Activated CD4-positive, alpha-beta memory T cell treated with anti-CD3 and anti-CD28 coated beads for 36 hours (primary cell): ENCODE measurements around the gene COL4A2. TPM values are rescaled to one million over a fixed set of nuclear protein-coding genes. Genes with fewer than 3 reads are reported as not detected.

Experiments used
- CTCF ChIA-PET: fragments of 350-600 bp; sonication (Branson Sonifier 250); formaldehyde crosslinking; loops from one replicate; lab custom pipeline; 2021; ENCODE audit warnings: antibody characterized with exemption, inconsistent platforms; lab: Charles Lee
- POLR2A ChIA-PET: fragments of 350-600 bp; sonication (Branson Sonifier 250); formaldehyde crosslinking; loops from one replicate; lab custom pipeline; 2021; ENCODE audit warnings: antibody characterized with exemption; lab: Charles Lee
- DNase-seq: peaks from one replicate; pipeline ENCODE4 v3.0.0-alpha.2; 2020
- H3K27ac Mint-ChIP-seq: one replicate; pipeline ENCODE4 v1.8.0; 2021; ENCODE audit warnings: mixed read lengths
- H3K27me3 Mint-ChIP-seq: one replicate; pipeline ENCODE4 v1.8.0; 2021; ENCODE audit warnings: mixed read lengths
- H3K36me3 Mint-ChIP-seq: one replicate; pipeline ENCODE4 v1.8.0; 2021; ENCODE audit warnings: mixed read lengths
- H3K4me1 Mint-ChIP-seq: one replicate; pipeline ENCODE4 v1.8.0; 2021; ENCODE audit warnings: low read depth, mixed read lengths
- H3K4me3 Mint-ChIP-seq: one replicate; pipeline ENCODE4 v1.8.0; 2021; ENCODE audit warnings: mild to moderate bottlenecking, mixed read lengths
- H3K9me3 Mint-ChIP-seq: one replicate; pipeline ENCODE4 v1.8.0; 2021; ENCODE audit warnings: mixed read lengths
- intact Hi-C: fragments of 100-400 bp; cut with micrococcal nuclease; formaldehyde crosslinking; loops from one replicate; pipeline ENCODE4 v1.15.1; 2023
- total RNA-seq, 2 experiments: library from RNA; stranded (reverse); gene quantifications; one replicate each; pipeline ENCODE4 v1.2.3, GENCODE V29; 2021

COL4A2 gene
- total RNA-seq, 2 experiments from 2014 or later = not detected

GRCh38 chr13:110533771-110534670, 226.9 kb downstream of the COL4A2 start:
- POLR2A ChIA-PET = no interaction called here
- no peaks in the 10 kb centered on the region for H3K27me3 Mint-ChIP-seq
- DNase-seq = no peak
- no peak overlapping the region for H3K4me3 Mint-ChIP-seq
- H3K27ac Mint-ChIP-seq = no peak overlapping the region
- intact Hi-C loops = no loop called here
- CTCF ChIA-PET = no interaction called here
- H3K9me3 Mint-ChIP-seq = no peaks in the 10 kb centered on the region
- H3K4me1 Mint-ChIP-seq = no peaks in the 10 kb centered on the region
- H3K36me3 Mint-ChIP-seq = no peaks in the 10 kb centered on the region

- intact Hi-C loops = no loop called here
- H3K27ac Mint-ChIP-seq = no peak overlapping the region
- no peaks in the 10 kb centered on the region for H3K4me1 Mint-ChIP-seq
- no peak for DNase-seq
- no peaks in the 10 kb centered on the region for H3K27me3 Mint-ChIP-seq
- no peaks in the 10 kb centered on the region for H3K9me3 Mint-ChIP-seq
- H3K36me3 Mint-ChIP-seq = no peaks in the 10 kb centered on the region
- POLR2A ChIA-PET = no interaction called here
- no peak overlapping the region for H3K4me3 Mint-ChIP-seq
- CTCF ChIA-PET = no interaction called here
These were observed 228.4 kb downstream of the COL4A2 start for GRCh38 chr13:110535526-110535925.

DNA sequence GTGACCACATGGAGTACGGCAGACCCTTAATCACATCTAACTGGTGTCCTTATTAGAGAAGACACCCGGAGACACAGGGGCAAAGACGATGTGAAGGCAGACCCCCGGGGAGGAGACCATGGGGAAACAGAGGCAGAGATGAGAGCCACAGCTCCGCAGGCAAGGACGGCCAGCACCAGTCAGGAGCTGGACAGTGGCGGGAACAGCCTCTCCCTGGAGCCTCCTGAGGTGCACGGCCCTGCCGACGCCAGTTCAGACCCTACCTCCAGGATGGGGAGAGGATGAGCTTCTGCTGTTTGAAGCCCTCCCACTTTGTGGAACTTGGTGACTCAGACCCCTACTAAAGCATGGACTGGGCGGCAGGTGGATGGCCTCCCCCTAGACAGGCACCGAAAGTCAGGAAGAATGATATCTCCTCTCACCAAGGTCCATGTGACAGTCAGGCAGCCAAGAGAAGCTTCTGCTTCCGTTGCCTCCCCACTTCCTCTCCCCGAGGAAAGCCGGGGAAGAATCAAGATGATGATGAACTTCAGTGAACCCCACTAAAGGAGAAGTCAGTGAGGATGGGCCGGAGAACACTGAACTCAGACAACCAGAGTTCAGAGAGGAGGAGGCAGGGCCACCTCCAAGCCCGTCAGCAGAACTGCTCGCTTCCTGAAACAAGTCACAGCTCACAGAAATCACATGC, 229.1 kb downstream of the COL4A2 start:
- intact Hi-C loops = no loop called here
- H3K36me3 Mint-ChIP-seq = no peaks in the 10 kb centered on the region
- H3K27me3 Mint-ChIP-seq = no peaks in the 10 kb centered on the region
- H3K27ac Mint-ChIP-seq = no peak overlapping the region
- no peak overlapping the region for H3K4me3 Mint-ChIP-seq
- H3K4me1 Mint-ChIP-seq = no peaks in the 10 kb centered on the region
- ChIA-PET POLR2A (no interaction called here), CTCF (interaction anchor here (0.6 kb wide), 1 partner anchor 8 kb away, joined by 3 read pairs; no protein-coding TSS in a partner anchor)
- no peak for DNase-seq
- no peaks in the 10 kb centered on the region for H3K9me3 Mint-ChIP-seq

GRCh38 chr13:110538632-110539031, 231.5 kb downstream of the COL4A2 start:
- CTCF ChIA-PET = no interaction called here
- POLR2A ChIA-PET = no interaction called here

DNA sequence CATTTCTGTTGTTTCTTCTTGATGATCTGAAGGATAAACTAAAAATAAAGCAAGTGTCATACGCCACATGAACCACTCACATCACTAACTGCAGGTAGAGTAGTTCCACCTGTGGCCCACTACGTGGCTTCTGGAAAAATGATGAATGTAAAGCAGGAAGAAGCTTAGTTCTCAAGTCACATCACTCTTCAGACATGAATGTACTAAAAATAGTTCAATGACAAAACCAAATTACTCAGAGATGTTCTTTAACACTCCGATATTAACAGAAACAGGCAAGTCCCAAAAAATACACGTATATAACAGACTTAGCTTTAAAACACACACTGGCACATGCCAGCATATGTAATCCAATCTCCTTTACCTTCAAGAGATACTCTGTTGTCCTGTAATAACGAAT, 232.8 kb downstream of the COL4A2 start:
- Mint-ChIP-seq H3K9me3 (no peaks in the 10 kb centered on the region), H3K27me3 (no peaks in the 10 kb centered on the region), H3K36me3 (no peaks in the 10 kb centered on the region), H3K4me1 (no peaks in the 10 kb centered on the region), H3K27ac (no peak overlapping the region), H3K4me3 (no peak overlapping the region)
- CTCF ChIA-PET = no interaction called here
- intact Hi-C loops = no loop called here
- no peak for DNase-seq
- POLR2A ChIA-PET = no interaction called here

More at GRCh38 chr13:110538632-110539031, 231.5 kb downstream of the COL4A2 start:
- Mint-ChIP-seq H3K36me3 (no peaks in the 10 kb centered on the region), H3K9me3 (no peaks in the 10 kb centered on the region), H3K27ac (no peak overlapping the region), H3K4me3 (no peak overlapping the region), H3K27me3 (no peaks in the 10 kb centered on the region), H3K4me1 (no peaks in the 10 kb centered on the region)
- intact Hi-C loops = no loop called here
- no peak for DNase-seq

DNA sequence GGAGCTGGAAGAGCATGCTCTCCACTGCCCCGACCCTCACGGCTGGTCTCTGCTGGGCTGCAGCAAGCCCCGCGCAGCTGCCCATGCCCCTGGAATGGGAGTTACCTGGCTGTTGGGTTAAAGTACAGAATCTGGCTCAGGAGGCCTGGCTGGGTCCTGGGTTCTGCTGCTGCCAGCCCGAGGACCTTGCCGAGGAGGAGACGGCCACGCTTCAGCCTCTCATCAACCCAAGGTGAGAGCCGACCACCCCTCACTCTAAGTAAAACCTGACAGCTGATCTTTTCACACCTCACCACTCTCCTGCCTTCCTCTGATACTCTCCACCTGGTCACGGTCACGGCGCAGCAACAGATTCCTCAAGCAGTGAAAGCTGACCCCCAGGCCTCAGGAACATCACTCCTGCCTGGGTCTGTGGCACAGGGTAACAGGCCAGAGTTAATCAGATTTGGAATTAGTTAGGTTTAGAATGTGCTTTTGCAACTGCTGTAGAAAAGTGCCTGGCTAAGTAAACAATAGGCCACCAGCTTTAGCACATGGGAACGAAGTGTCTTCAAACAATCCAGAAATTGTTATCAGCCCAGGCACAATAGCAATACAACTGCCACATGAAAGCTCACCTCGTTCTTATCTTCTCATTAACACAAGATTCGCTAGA, 233.9 kb downstream of the COL4A2 start:
- Mint-ChIP-seq H3K4me1 (no peaks in the 10 kb centered on the region), H3K27ac (no peak overlapping the region), H3K27me3 (no peaks in the 10 kb centered on the region), H3K4me3 (no peak overlapping the region), H3K36me3 (no peaks in the 10 kb centered on the region), H3K9me3 (no peaks in the 10 kb centered on the region)
- intact Hi-C loops = no loop called here
- ChIA-PET CTCF (no interaction called here), POLR2A (no interaction called here)
- no peak for DNase-seq

DNA sequence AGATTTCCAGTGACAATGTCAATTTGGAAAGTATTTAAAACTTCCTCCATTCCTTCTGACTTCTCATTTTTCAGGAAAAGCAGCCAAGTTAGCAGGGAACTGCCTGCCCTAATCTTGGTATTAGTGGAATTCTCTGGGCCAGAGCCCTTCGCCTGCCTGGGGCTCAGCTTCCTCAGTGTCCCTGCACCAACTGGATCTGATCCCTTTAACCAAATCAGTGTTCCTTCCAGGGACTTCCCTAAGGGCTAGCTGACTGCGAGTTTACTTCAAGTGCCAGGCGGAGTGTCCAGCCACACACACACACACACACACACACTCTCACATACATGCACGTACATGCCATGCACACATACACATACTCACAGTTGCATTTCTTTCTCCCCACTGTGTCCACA, 234.4 kb downstream of the COL4A2 start:
- Mint-ChIP-seq H3K36me3 (no peaks in the 10 kb centered on the region), H3K4me3 (no peak overlapping the region), H3K27me3 (no peaks in the 10 kb centered on the region), H3K4me1 (no peaks in the 10 kb centered on the region), H3K27ac (no peak overlapping the region), H3K9me3 (no peaks in the 10 kb centered on the region)
- ChIA-PET POLR2A (no interaction called here), CTCF (no interaction called here)
- no peak for DNase-seq
- intact Hi-C loops = no loop called here

DNA sequence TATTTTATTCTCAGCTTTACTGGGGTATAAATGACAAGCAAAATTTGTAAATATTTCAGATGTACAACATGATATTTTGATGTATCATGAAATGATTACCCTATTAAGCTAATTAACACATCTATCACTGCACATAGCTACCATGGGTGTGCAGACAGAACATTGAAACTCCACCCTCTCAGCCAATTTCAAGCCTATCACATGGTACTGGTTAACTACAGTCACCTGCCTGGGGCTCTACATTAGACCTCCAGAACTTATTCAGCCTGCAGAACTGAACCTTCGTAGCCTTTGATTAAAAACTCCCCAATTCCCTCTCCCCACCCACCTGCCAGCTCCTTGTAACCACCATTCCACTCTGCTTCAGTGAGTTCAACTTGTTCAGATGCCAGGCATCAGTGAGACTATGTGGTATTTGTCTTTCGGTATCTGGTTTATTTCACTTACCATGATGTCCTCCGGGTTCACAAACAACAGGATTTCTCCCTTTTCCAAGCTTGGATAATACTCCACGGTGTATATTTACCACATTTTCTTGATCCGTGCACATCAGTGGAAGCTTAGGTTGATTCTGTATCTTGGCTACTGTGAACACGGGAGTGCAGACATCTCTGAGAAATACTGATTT, 235.2 kb downstream of the COL4A2 start:
- intact Hi-C loops = no loop called here
- ChIA-PET CTCF (no interaction called here), POLR2A (no interaction called here)
- Mint-ChIP-seq H3K27me3 (no peaks in the 10 kb centered on the region), H3K36me3 (no peaks in the 10 kb centered on the region), H3K4me3 (no peak overlapping the region), H3K4me1 (no peaks in the 10 kb centered on the region), H3K9me3 (no peaks in the 10 kb centered on the region), H3K27ac (no peak overlapping the region)
- no peak for DNase-seq

GRCh38 chr13:110546378-110546777, 239.3 kb downstream of the COL4A2 start:
- no peaks in the 10 kb centered on the region for H3K36me3 Mint-ChIP-seq
- H3K27ac Mint-ChIP-seq = no peak overlapping the region
- intact Hi-C loops = no loop called here
- no peak overlapping the region for H3K4me3 Mint-ChIP-seq
- ChIA-PET POLR2A (no interaction called here), CTCF (interaction anchor here (0.8 kb wide), 1 partner anchor 15 kb away, joined by 3 read pairs; the partner anchor contains the start of gene RAB20)
- no peak for DNase-seq
- no peaks in the 10 kb centered on the region for H3K9me3 Mint-ChIP-seq
- no peaks in the 10 kb centered on the region for H3K27me3 Mint-ChIP-seq
- H3K4me1 Mint-ChIP-seq = no peaks in the 10 kb centered on the region

DNA sequence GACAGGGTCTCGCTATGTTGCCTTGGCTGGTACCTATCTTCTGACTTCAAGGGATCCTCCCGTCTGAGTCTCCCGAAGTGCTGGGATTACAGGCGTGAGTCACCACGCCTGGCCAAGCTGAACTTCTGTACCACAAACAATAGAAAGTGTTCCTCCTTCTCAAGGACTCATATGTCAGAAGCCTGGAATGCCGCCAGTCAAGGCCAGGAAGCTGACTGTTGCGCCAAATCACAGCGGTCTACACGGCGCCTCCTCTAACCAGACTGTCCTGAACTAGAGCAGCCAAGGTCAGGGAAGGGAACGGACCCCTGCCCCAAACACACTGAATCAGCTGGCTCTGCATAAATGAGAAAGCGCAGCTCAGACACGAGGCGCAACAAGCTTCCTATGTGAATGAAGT, 239.8 kb downstream of the COL4A2 start:
- H3K4me1 Mint-ChIP-seq = no peaks in the 10 kb centered on the region
- CTCF ChIA-PET = no interaction called here
- H3K4me3 Mint-ChIP-seq = no peak overlapping the region
- no peak overlapping the region for H3K27ac Mint-ChIP-seq
- H3K27me3 Mint-ChIP-seq = no peaks in the 10 kb centered on the region
- POLR2A ChIA-PET = no interaction called here
- no peaks in the 10 kb centered on the region for H3K9me3 Mint-ChIP-seq
- intact Hi-C loops = no loop called here
- no peaks in the 10 kb centered on the region for H3K36me3 Mint-ChIP-seq
- DNase-seq = no peak

DNA sequence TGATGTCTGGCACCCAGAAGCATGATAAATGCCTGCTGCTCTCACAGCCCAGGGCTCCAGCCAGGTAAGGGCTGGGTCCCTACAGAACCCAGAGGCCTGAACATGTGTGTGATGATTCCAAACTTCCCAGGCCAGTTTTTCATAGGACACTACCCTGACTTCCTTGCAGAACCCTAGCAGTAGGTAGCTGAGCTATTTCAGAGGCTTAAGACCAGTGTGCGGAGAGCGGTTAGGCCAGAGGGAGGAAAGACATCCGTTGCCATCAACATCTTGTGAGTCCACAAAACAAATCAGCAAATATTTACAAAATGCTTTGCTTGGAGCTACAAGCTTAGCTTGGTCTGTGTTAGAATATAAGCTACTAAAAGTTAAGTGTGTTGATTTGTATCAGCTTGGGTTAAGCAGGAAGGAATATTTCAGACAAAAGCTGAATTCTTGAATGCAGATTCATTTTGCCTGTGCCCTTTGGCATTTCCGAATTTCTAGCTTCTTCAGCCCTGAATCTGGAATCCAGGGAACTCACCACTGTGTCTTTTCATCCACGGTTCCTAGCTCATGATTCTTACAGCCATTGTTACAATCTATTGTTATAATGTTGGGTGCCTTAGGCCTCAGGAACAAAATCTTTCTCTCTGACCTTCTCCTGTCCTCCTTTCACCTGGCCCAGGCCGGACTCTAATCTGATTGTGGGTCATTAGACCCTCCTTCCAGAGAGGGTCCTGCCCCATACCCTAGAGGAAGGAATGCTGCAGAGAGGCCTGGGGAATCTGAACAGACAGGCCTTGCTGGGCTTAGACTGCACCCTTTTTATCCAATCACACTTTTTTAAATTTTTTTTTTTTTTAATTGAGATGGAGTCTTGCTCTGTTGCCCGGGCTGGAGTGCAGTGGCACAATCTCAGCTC, 242.1 kb downstream of the COL4A2 start:
- Mint-ChIP-seq H3K27ac (no peak overlapping the region), H3K27me3 (no peaks in the 10 kb centered on the region), H3K4me1 (no peaks in the 10 kb centered on the region), H3K36me3 (no peaks in the 10 kb centered on the region), H3K4me3 (no peak overlapping the region), H3K9me3 (no peaks in the 10 kb centered on the region)
- DNase-seq = no peak
- ChIA-PET CTCF (no interaction called here), POLR2A (no interaction called here)
- intact Hi-C loops = no loop called here
